Dedifferentiated amniotic fluid mesenchymal stem cell (primary cell): ENCODE data around the gene STK32C.
"Not testable (repeated sequence)": the region's sequence is repeated elsewhere in the genome, so short reads cannot be mapped to it uniquely, and the experiment has no call there.

Experiments
- DNase-seq: peaks from one replicate; pipeline ENCODE4 v3.0.0-alpha.2; 2016; ENCODE audit errors: extremely low spot score

The STK32C gene

GRCh38 chr10:132167041-132167674 lies 140.6 kb downstream of the STK32C start:
- DNase-seq = no peak

GRCh38 chr10:132166216-132166950 lies 141.4 kb downstream of the STK32C start:
- no peak for DNase-seq

GRCh38 chr10:132165416-132165980 lies 142.3 kb downstream of the STK32C start:
- no peak for DNase-seq

GRCh38 chr10:132164761-132165278 lies 142.9 kb downstream of the STK32C start:
- DNase-seq = no peak

DNA sequence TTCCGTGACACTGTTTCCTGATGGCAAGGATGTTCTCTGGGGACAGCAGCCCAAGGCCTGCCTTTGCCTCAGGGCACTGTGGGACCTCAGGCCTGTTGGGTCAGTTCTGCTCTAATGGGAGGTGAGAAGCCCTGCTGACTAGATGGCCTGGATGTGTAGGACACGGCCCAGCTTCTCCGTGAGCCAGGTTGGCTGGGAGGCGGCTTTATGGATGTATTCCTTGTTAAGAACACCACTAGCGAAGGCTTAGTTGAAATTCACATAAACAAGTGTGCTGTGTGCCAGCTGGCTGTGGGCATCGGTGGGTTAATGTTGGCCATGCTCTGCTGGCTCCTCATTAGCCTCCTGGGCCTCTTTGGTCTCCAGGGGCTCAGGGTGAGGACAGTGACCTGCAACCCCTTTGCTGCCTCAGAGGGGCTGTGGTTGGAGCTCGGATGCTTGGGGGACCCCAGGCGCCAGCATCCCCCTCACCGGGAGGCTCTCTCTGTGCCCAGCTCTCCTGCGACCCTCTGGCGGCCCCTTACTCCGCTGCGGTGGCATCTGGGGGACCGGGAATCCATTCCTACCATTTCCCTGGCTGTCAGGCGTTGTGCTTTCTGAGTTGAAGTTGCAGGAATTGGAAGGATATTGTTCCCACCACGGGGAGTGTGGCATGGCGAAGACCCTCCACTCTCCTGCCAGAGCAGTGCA lies 143.8 kb downstream of the STK32C start:
- no peak for DNase-seq

DNA sequence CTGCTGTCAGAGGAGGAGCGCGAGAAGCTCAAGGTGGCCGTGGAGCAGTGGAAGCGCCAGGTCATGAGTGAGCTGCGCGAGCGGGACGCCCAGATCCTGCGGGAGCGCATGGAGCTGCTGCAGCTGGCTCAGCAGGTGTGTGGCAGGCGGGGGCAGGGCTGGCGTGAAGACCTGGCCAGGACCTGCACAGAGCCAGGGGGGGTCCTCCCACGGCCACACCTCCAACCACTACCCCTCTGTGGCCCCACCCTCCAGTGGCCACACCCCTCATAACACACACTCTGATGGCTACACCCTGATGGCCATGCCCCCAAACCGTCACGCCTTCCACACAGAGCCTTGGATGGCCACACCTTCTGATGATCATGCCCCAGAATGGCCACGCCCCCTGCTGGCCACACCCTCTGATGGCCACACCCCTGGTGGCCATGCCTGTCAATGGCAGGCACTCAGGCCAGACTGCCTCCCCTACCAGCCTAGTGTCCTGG lies 144.4 kb downstream of the STK32C start:
- DNase-seq = no peak

DNA sequence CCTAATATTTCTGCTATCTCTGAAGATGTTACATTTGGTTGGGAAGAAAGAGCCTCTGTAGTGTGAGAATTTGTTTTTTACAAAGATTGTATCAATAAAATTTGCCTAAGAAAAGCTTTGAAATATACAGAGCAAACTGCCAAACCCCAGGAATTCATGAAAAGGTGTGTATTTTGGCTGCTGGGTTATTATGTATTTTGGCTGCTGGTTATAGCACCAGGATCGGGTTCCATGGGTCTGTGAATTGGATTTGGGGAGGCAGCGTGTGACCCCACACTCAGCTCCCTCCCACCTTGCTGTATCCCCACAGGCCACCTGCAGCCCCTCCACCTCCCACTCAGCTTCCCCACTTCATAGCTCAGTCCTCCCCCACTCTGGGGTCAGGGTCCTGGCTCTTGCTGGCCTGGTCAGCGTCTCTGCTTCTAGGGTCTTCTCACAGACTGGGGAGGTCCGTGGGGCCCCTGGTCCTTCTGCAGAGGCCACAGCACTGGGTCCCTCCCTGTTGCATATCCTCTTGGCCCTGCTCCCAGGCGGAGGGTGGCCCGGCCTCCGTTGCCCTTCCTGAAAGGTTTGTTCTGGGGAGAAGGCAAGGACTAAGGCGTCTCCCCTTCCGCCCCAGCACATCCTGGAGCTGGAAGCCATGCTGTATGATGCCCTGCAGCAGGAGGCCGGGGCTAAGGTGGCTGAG lies 145.0 kb downstream of the STK32C start:
- DNase-seq = no peak

DNA sequence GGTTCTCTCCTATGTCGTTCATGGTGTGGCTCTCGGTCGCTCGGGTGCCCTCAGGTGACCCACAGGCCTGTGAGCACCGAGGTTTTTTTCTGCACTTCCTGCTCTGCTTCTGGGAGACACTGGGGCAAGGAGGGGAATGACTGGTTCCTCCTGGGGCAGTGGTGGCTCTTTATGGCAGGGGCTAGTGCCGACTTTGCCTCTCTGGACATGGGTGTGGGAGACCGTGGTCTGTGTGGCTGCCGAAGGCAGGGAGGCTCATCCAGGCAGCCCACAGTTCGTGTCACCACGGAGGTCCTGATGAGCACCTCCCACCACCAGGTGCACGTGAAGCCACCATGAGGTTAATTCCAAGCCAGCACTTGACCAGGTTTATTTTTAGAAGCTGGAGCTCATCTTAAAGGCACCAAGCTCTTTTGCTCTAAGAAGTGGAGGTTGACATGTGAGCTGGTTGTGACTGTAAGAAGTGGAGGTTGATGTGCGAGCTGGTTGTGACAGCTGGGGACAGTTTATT lies 145.7 kb downstream of the STK32C start:
- no peak for DNase-seq

GRCh38 chr10:132160834-132161622 lies 146.7 kb downstream of the STK32C start:
- DNase-seq = not testable (repeated sequence)

GRCh38 chr10:132160231-132160630 lies 147.5 kb downstream of the STK32C start:
- not testable (repeated sequence) for DNase-seq

DNA sequence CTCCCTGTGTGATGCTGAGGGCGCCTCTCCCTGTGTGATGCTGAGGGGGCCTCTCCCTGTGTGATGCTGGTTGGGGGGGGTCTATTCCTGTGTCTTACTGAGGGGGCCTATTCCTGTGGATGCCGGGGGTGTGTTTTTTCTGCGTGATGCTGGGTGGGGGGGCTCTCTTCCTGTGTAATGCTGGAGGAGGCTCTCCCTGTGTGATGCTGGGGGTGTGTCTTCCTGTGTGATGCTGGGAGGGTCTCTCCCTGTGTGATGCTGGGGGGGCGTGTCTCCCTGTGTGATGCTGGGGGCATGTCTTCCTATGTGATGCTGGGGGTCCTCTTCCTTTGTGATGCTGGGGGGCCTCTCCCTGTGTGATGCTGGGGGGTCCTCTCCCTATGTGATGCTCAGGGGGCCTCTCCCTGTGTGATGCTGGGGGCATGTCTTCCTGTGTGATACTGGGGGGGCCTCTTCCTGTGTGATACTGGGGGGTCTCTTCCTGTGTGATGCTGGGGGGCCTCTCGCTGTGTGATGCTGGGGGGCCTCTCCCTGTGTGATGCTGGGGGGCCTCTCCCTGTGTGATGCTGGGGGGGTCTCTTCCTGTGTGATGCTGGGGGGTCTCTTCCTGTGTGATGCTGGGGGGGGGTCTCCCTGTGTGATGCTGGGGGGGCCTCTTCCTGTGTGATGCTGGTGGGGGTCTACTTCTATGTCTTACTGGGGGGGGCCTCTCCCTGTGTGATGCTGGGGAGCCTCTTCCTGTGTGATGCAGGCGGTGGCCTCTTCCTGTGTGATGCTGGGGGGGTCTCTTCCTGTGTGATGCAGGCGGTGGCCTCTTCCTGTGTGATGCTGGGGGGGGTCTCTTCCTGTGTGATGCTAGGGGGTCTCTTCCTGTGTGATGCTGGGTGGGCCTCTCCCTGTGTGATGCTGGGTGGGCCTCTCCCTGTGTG lies 148.2 kb downstream of the STK32C start:
- DNase-seq = not testable (repeated sequence)

DNA sequence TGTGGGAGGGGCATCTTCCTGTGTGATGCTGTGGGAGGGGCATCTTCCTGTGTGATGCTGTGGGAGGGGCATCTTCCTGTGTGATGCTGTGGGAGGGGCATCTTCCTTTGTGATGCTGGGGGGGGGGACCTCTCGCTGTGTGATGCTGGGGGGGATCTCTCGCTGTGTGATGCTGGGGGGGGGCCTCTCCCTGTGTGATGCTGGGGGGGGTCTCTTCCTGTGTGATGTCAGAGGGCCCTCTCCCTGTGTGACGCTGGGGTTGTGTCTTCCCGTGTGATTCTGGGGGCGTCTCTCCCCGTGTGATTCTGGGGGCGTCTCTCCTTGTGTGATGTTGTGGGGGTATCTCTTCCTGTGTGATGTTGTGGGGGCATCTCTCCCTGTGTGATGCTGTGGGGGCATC lies 148.9 kb downstream of the STK32C start:
- DNase-seq = no peak

DNA sequence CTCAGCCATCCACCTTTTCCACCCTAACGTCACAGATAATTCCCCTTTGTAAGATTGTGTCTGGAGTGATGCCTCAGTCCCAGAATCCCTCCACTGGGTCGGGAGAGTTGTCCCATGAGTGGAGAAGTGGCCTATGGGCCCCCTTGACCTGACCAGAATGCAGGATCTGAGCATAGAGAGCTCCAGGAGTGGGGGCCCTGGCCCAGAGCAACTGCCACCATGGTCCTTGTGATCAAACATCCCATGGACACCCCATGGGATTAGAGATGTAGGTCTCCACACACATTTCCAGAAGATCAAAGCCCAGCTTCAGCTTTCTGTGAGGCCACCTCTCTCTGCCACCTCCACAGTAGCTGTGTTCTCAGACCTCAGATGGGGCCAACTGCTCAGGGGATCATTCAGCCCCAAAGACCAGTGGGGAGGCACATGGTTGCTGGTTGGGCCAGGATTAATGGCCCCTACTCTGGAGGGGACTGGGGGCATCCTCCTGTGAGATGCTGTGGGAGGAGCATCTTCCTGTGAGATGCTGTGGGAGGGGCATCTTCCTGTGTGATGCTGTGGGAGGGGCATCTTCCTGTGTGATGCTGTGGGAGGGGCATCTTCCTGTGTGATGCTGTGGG lies 149.5 kb downstream of the STK32C start:
- no peak for DNase-seq
